Breast epithelium (tissue), 4 donors: Measurements from ENCODE around the gene UPK3B. TPM values are rescaled to one million over a fixed set of nuclear protein-coding genes. Genes with fewer than 3 reads are reported as not detected.
"Not testable (repeated sequence)": the region's sequence is repeated elsewhere in the genome, so short reads cannot be mapped to it uniquely, and the experiment has no call there.

Experiments
- DNase-seq, 2 donors: peaks; one replicate each; pipeline ENCODE4 v3.0.0-alpha.2; 2019; ENCODE audit warnings: low spot score in 2 of 2
- H3K27ac ChIP-seq, 2 donors: fragments of 200-600 bp; sonication (generic) in 1 of 2; one replicate each; pipeline ENCODE4 v1.5.1; 2016 to 2019; ENCODE audit warnings: mild to moderate bottlenecking in 1 of 2
- H3K27me3 ChIP-seq, 2 donors: fragments of 200-600 bp; sonication (generic) in 1 of 2; one replicate each; pipeline versions ENCODE4 v1.5.1 to v1.6.0; 2017 to 2019; ENCODE audit warnings: control low read depth in 1 of 2, mild to moderate bottlenecking in 1 of 2
- H3K36me3 ChIP-seq: fragments of 200-600 bp; one replicate; pipeline ENCODE4 v1.5.1; 2019
- H3K4me1 ChIP-seq, 2 donors: fragments of 200-600 bp; sonication (generic); one replicate each; pipeline ENCODE4 v1.5.1; 2016 to 2019; ENCODE audit warnings: control low read depth in 1 of 2
- H3K4me3 ChIP-seq, 3 donors: fragments of 200-600 bp; sonication (generic); 1 replicate in 2 of 3; 2 replicates in 1 of 3; pipeline ENCODE4 v1.5.1; 2016 to 2019; ENCODE audit warnings: mild to moderate bottlenecking in 3 of 3, moderate library complexity in 2 of 3
- H3K9me3 ChIP-seq, 2 donors: fragments of 200-600 bp; sonication (generic) in 1 of 2; one replicate each; pipeline ENCODE4 v1.5.1; 2016 to 2019; ENCODE audit warnings: control low read depth in 1 of 2
- intact Hi-C: fragments of 100-400 bp; cut with DNase I; formaldehyde crosslinking; loops from one replicate; pipeline ENCODE4 v1.15.1; 2023; ENCODE audit warnings: low total_unique reads
- total RNA-seq, 3 donors: library from RNA; depleted of rRNA; stranded (reverse); fragments of >200 nt; gene quantifications; one replicate each; pipeline ENCODE4 v1.1.0, GENCODE V29; 2016

Gene UPK3B
- total RNA-seq, 3 donors from 2014 or later: 2.1 to 77.9 (median 5.9) TPM

DNA sequence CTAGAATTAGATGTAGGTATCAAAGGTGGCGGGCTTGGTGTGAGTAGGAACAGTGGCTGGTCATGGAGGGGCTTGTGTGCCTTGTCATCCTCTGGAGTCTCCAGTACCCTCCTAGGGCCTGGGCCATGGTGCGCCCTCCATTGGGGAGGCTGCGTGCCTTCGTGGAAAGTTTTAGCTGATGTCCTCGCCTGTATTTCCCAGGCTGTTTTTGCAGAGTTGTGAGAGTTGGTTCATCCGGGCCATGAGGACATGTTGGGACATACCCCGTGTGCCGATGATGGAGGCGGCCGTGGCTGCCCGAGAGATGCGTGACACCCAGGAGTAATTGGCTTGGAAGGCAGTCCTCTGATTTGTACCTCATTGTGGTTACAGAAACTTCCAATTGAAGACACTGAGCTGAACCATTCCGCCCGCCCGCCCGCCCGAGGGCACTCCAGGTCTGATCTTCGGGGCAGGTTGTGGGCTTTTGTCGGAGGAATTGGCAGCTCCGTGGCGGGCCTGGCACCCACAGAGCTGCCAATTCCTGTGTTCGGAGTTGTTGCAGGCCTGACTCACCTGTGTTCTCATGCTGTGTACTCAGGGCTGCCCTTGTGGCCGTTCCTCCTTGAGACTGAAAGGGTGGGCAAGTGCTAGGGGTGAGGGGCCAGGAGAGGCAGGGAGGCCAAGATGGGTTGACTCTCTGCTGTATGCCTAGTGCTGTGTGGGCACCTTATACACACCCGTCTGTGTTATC lies 33.4 kb upstream of the UPK3B start:
- DNase-seq, intact Hi-C loops, H3K9me3 ChIP-seq, H3K27me3 ChIP-seq, H3K4me3 ChIP-seq, H3K4me1 ChIP-seq, H3K27ac ChIP-seq, H3K36me3 ChIP-seq: not testable (repeated sequence)

GRCh38 chr7:76479628-76480027 lies 30.7 kb upstream of the UPK3B start:
- DNase-seq, H3K9me3 ChIP-seq, intact Hi-C loops, H3K36me3 ChIP-seq, H3K4me3 ChIP-seq, H3K4me1 ChIP-seq, H3K27ac ChIP-seq, H3K27me3 ChIP-seq: not testable (repeated sequence)

- intact Hi-C loops, DNase-seq: not testable (repeated sequence)
Observed at GRCh38 chr7:76480403-76481253, 29.7 kb upstream of the UPK3B start.

GRCh38 chr7:76482660-76483059 lies 27.7 kb upstream of the UPK3B start:
- intact Hi-C loops, H3K4me1 ChIP-seq, DNase-seq: not testable (repeated sequence)

More at GRCh38 chr7:76480403-76481253, 29.7 kb upstream of the UPK3B start:
- not testable (repeated sequence) for H3K27ac ChIP-seq, H3K4me3 ChIP-seq, H3K4me1 ChIP-seq, H3K27me3 ChIP-seq, H3K9me3 ChIP-seq, H3K36me3 ChIP-seq

GRCh38 chr7:76483081-76483480 lies 27.3 kb upstream of the UPK3B start:
- H3K4me3 ChIP-seq, H3K4me1 ChIP-seq, H3K27me3 ChIP-seq, intact Hi-C loops, H3K36me3 ChIP-seq, DNase-seq, H3K9me3 ChIP-seq, H3K27ac ChIP-seq: not testable (repeated sequence)

More at GRCh38 chr7:76482660-76483059, 27.7 kb upstream of the UPK3B start:
- not testable (repeated sequence) for H3K27ac ChIP-seq, H3K4me3 ChIP-seq, H3K36me3 ChIP-seq, H3K9me3 ChIP-seq, H3K27me3 ChIP-seq

DNA sequence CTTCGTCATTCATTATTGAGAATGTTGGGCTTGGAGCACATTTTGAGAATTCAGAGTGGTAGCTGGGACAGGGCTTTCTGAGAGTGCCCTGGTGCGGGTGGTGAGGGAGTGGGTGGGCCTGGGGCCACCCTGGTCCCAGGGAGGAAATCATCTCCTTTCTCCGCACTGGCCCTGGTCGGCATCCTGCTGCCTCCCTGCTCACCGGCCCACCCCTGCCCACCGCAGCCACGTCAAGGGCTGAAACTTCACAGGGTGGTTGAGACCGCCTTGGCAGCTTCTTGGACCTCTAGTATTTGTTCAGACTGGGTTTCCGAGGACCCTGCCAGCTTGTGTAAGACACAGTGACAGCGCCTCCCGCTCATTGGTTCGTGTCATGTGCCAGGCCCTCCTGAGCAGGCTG lies 25.9 kb upstream of the UPK3B start:
- H3K9me3 ChIP-seq, DNase-seq, H3K36me3 ChIP-seq, H3K4me1 ChIP-seq, H3K4me3 ChIP-seq, H3K27ac ChIP-seq, H3K27me3 ChIP-seq, intact Hi-C loops: not testable (repeated sequence)

GRCh38 chr7:76485822-76486610 lies 24.3 kb upstream of the UPK3B start:
- H3K9me3 ChIP-seq, H3K27ac ChIP-seq, H3K4me3 ChIP-seq, H3K27me3 ChIP-seq, H3K4me1 ChIP-seq, DNase-seq, intact Hi-C loops, H3K36me3 ChIP-seq: not testable (repeated sequence)

DNA sequence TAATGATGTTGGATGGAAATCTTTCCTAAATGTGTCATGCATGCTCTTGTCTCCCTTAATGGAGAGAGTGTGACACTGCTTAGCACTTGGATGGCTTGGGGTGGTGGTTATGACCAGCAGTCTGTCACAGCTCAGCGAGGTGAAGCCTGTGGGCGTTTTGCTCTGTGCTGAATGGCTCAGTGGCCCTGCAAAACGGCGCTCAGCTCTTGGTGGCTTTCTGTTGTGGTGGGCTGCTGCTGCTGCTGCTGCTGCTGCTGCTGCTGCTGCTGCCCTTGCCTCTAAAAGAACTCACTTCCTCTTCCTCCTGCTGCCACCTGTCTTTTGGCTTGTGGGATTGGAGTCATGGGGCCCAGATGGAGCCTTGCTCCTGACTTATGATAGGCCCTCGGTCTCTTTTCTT lies 23.7 kb upstream of the UPK3B start:
- H3K9me3 ChIP-seq, intact Hi-C loops, H3K27ac ChIP-seq, H3K4me1 ChIP-seq, H3K36me3 ChIP-seq, H3K4me3 ChIP-seq, H3K27me3 ChIP-seq, DNase-seq: not testable (repeated sequence)

GRCh38 chr7:76487969-76488368 lies 22.4 kb upstream of the UPK3B start:
- H3K4me1 ChIP-seq, DNase-seq, H3K27ac ChIP-seq, H3K4me3 ChIP-seq, intact Hi-C loops, H3K9me3 ChIP-seq, H3K27me3 ChIP-seq, H3K36me3 ChIP-seq: not testable (repeated sequence)

- H3K36me3 ChIP-seq, H3K27me3 ChIP-seq, H3K4me3 ChIP-seq, intact Hi-C loops, H3K9me3 ChIP-seq, H3K4me1 ChIP-seq, DNase-seq, H3K27ac ChIP-seq: not testable (repeated sequence)
Observed at GRCh38 chr7:76492139-76492538, 18.2 kb upstream of the UPK3B start.

DNA sequence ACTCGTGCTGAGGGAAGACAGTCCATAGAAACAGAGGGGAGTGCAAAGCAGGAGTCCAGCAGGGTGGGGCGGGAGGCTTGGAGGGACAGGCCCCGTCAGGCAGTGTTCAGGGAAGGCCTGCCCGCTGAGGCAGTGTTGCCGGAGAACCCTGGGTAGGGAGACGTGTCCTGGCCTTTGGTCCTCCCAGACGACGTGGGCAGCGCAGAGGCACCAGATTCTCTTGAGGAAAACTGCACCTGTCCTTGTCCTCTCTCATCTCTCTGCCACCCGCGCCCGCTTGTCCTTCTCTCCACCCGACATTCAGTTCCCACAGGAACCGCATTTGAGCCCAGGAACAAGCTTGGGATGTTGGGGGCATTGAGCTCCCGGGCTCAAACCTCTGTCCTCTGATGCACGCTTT lies 14.6 kb upstream of the UPK3B start:
- H3K27ac ChIP-seq, DNase-seq, H3K4me1 ChIP-seq, H3K9me3 ChIP-seq, intact Hi-C loops, H3K36me3 ChIP-seq, H3K4me3 ChIP-seq, H3K27me3 ChIP-seq: not testable (repeated sequence)

- intact Hi-C loops, H3K9me3 ChIP-seq, H3K27ac ChIP-seq, H3K4me3 ChIP-seq, DNase-seq, H3K27me3 ChIP-seq, H3K4me1 ChIP-seq, H3K36me3 ChIP-seq: not testable (repeated sequence)
Observed at GRCh38 chr7:76497918-76498582, 12.3 kb upstream of the UPK3B start.
